D721Med (cell line): ENCODE measurements around the gene SMIM10L2A.

Experiments
- DNase-seq: peaks from one replicate; pipeline ENCODE4 v3.0.0; 2011; ENCODE audit warnings: low spot score; ENCODE audit not compliant: insufficient read length
- FAIRE-seq: peaks from 2 replicates; lab custom pipeline; 2011; peaks lifted over from hg19 to GRCh38; lab: Jason Lieb, UNC
- CTCF ChIP-seq: IDR thresholded peaks from 2 replicates; pipeline ENCODE4 v1.5.1; 2012; ENCODE audit warnings: mild to moderate bottlenecking, control low read depth; ENCODE audit not compliant: insufficient read depth; ENCODE audit errors: missing control alignments

Gene SMIM10L2A

GRCh38 chrX:135432453-135432852 lies 10.7 kb downstream of the SMIM10L2A start:
- peak; percentile 7 for TF ChIP-seq CTCF
- DNase-seq (no peak), FAIRE-seq (no peak)

- no peak for FAIRE-seq
- no peak for DNase-seq
- no peak for TF ChIP-seq CTCF
Measured at GRCh38 chrX:135432881-135433521, 11.3 kb downstream of the SMIM10L2A start.

- FAIRE-seq (no peak), DNase-seq (no peak)
- no peak for TF ChIP-seq CTCF
Measured at GRCh38 chrX:135433531-135434257, 11.9 kb downstream of the SMIM10L2A start.

- TF ChIP-seq CTCF, result no peak
- no peak for FAIRE-seq
- no peak for DNase-seq
Measured at GRCh38 chrX:135434258-135435138, 12.8 kb downstream of the SMIM10L2A start.

GRCh38 chrX:135435139-135435922 lies 13.6 kb downstream of the SMIM10L2A start:
- no peak for TF ChIP-seq CTCF
- FAIRE-seq (no peak), DNase-seq (no peak)

GRCh38 chrX:135435933-135436332 lies 14.2 kb downstream of the SMIM10L2A start:
- no peak for TF ChIP-seq CTCF
- DNase-seq, result no peak
- FAIRE-seq, result no peak
